K562 (cell line): ENCODE results near the gene FGF21. TPM values are rescaled to one million over a fixed set of nuclear protein-coding genes. Genes with fewer than 3 reads are reported as not detected.

Experiments used
- BCLAF1 ChIP-seq, 2 experiments: fragments of 450-650 bp in 1 of 2; IDR thresholded peaks; 2 replicates each; pipeline ENCODE4 v1.6.1; 2011 to 2017; ENCODE audit warnings: low read depth in 2 of 2, antibody characterized with exemption in 1 of 2, borderline replicate concordance in 1 of 2, low read length in 1 of 2, mild to moderate bottlenecking in 1 of 2, mixed read lengths in 1 of 2; ENCODE audit not compliant: control insufficient read depth in 1 of 2
- BCOR ChIP-seq: fragments of 450-650 bp; IDR thresholded peaks from 2 replicates; pipeline ENCODE4 v1.6.1; 2016
- CREB3L1 ChIP-seq: fragments of 450-650 bp; IDR thresholded peaks from 2 replicates; pipeline ENCODE4 v1.6.1; 2014; ENCODE audit warnings: low read depth, mild to moderate bottlenecking, moderate library complexity, borderline replicate concordance
- GABPB1 ChIP-seq: sonication (generic); formaldehyde crosslinking; IDR thresholded peaks from 2 replicates; pipeline ENCODE4 v1.8.0; 2022; ENCODE audit warnings: mild to moderate bottlenecking, missing genetic modification reagents
- HNRNPL ChIP-seq: fragments of 200-400 bp; formaldehyde crosslinking; IDR thresholded peaks from 2 replicates; pipeline ENCODE4 v1.6.1; 2017; ENCODE audit warnings: low read depth, mild to moderate bottlenecking, low read length
- NR2C1 ChIP-seq, 2 experiments: fragments of 450-650 bp; IDR thresholded peaks; 2 replicates each; pipeline ENCODE4 v1.6.1; 2017; ENCODE audit warnings: mild to moderate bottlenecking in 2 of 2, antibody characterized with exemption in 1 of 2, inconsistent platforms in 1 of 2, missing compliant biosample characterization in 1 of 2, missing genetic modification characterization in 1 of 2
- PKNOX1 ChIP-seq: fragments of 450-650 bp; IDR thresholded peaks from 2 replicates; pipeline ENCODE4 v1.6.1; 2016
- RBM39 ChIP-seq: fragments of 200-400 bp; formaldehyde crosslinking; optimal IDR thresholded peaks from 2 replicates; pipeline ENCODE3; 2018; ENCODE audit warnings: low read depth, low read length
- TCF7 ChIP-seq: sonication (generic); IDR thresholded peaks from 2 replicates; pipeline ENCODE4 v1.6.1; 2016; ENCODE audit warnings: antibody characterized with exemption, borderline replicate concordance
- USF1 ChIP-seq: sonication (generic); formaldehyde crosslinking; IDR thresholded peaks from 2 replicates; pipeline ENCODE4 v1.9.0; 2022; ENCODE audit warnings: mild to moderate bottlenecking, missing genetic modification reagents
- WHSC1 ChIP-seq: IDR thresholded peaks from one replicate; pipeline ENCODE4 v1.6.1; 2012; ENCODE audit warnings: low read length, control low read depth, inconsistent platforms
- ZFP91 ChIP-seq: sonication (generic); formaldehyde crosslinking; IDR thresholded peaks from 2 replicates; pipeline ENCODE4 v1.8.0; 2022; ENCODE audit warnings: mild to moderate bottlenecking, missing genetic modification reagents
- ZNF740 ChIP-seq, 3 experiments: fragments of 200-800 bp in 1 of 3; sonication (Bioruptor generic) in 1 of 3; sonication (generic) in 1 of 3; formaldehyde crosslinking in 1 of 3; IDR thresholded peaks; 2 replicates each; pipeline versions ENCODE4 v1.6.1 to v1.8.0; 2016 to 2022; ENCODE audit warnings: mild to moderate bottlenecking in 2 of 3, missing compliant biosample characterization in 2 of 3, missing genetic modification characterization in 2 of 3, missing genetic modification reagents in 1 of 3
- polyA plus RNA-seq, 8 experiments: library from polyadenylated mRNA; depleted of rRNA in 4 of 8; stranded (reverse) in 5 of 8; unstranded in 3 of 8; fragments of >200 nt; fragmentation: Nextera tagmentation in 2 of 8; fragmentation: Illumina TruSeq in 1 of 8; extraction: Ambion mirVana in 2 of 8; extraction: Trizol in 1 of 8; gene quantifications; 2 replicates each; pipeline versions ENCODE4 v1.2.1 to v1.2.3, GENCODE V29; 2011 to 2014; ENCODE audit warnings: inconsistent platforms in 1 of 8, missing spikeins in 1 of 8
- total RNA-seq, 7 experiments: library from RNA; depleted of rRNA in 6 of 7; stranded (reverse); fragments of >200 nt in 6 of 7; fragmentation: Illumina TruSeq in 2 of 7; extraction: Trizol in 2 of 7; gene quantifications; 2 replicates each; pipeline versions ENCODE4 v1.2.1 to v1.2.3, GENCODE V29; 2011 to 2021; ENCODE audit warnings: low replicate concordance in 1 of 7

FGF21 gene
- total and polyA plus RNA-seq, 9 of the 15 experiments (the other 6 are each of a cell fraction or from before 2014, with no cell fraction given), result 0.04 to 0.77 (median 0.09) TPM; not detected in 6

GRCh38 chr19:48738557-48739403 lies 16.5 kb upstream of the FGF21 start (continued):
- TF ChIP-seq CREB3L1, result peak; percentile 84; the same call in 1 of the 2 replicates
- no peak for TF ChIP-seq ZFP91 (CRISPR knock-in tag)
- peak; percentile 44 for TF ChIP-seq GABPB1 (CRISPR knock-in tag)
- TF ChIP-seq USF1 (CRISPR knock-in tag), result 0 out of 2 replicates have a peak, but pooled peaks have one; percentile 11
- TF ChIP-seq BCOR, result no peak
- 0 out of 2 replicates have a peak, but pooled peaks have one; percentile 46 for TF ChIP-seq ZNF740 (CRISPR knock-in tag; IDR thresholded peaks at IDR 0.05)
- no peak for TF ChIP-seq ZNF740 (tag; IDR thresholded peaks at IDR 0.05)
- no peak for TF ChIP-seq NR2C1 (IDR thresholded peaks at IDR 0.05)
- TF ChIP-seq NR2C1 (tag; IDR thresholded peaks at IDR 0.05), result no peak
- TF ChIP-seq PKNOX1, result peak; percentile 62
- TF ChIP-seq WHSC1, result no peak
- 0 out of 4 replicates have a peak, but pooled peaks of 1 of the 2 experiments have one; percentile 18 for TF ChIP-seq BCLAF1 (IDR thresholded peaks at IDR 0.05; ENCODE audit: borderline replicate concordance in 1 of 2, control insufficient read depth in 1 of 2, low read depth in 2 of 2, low read length in 1 of 2)
- 0 out of 2 replicates have a peak, but pooled peaks have one; percentile 36 for TF ChIP-seq TCF7
- peak; percentile 81 for TF ChIP-seq HNRNPL
- TF ChIP-seq RBM39, result no peak
